Measurements from ENCODE around the gene CGRRF1. TPM values are rescaled to one million over a fixed set of nuclear protein-coding genes. Genes with fewer than 3 reads are reported as not detected.

CGRRF1 gene
- total RNA-seq, 1 donor from 2014 or later = 19.7 TPM

DNA sequence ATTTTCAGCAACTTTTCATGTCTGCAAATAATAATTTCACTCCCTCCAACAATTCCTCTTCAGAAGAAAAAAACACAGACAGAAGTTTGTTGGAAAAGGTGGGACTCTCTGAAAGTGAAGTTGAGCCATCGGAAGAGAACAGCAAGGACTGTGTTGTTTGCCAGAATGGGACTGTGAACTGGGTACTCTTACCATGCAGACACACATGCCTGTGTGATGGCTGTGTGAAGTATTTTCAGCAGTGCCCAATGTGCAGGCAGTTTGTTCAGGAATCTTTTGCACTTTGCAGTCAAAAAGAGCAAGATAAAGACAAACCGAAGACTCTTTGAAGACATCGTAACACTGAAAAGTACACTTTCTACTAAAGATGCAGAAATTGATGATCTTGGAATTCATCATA is 28.3 kb downstream of the CGRRF1 start:
- H3K27me3 ChIP-seq (ENCODE audit: control insufficient read depth, insufficient read depth, low read length) = no peaks in the 10 kb centered on the region
- DNase-seq (ENCODE audit: low read depth) = no peak
- H3K4me3 ChIP-seq (ENCODE audit: low read depth, low read length) = no peak overlapping the region
- TF ChIP-seq, protein P1, sequence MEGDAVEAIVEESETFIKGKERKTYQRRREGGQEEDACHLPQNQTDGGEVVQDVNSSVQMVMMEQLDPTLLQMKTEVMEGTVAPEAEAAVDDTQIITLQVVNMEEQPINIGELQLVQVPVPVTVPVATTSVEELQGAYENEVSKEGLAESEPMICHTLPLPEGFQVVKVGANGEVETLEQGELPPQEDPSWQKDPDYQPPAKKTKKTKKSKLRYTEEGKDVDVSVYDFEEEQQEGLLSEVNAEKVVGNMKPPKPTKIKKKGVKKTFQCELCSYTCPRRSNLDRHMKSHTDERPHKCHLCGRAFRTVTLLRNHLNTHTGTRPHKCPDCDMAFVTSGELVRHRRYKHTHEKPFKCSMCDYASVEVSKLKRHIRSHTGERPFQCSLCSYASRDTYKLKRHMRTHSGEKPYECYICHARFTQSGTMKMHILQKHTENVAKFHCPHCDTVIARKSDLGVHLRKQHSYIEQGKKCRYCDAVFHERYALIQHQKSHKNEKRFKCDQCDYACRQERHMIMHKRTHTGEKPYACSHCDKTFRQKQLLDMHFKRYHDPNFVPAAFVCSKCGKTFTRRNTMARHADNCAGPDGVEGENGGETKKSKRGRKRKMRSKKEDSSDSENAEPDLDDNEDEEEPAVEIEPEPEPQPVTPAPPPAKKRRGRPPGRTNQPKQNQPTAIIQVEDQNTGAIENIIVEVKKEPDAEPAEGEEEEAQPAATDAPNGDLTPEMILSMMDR (IDR thresholded peaks at IDR 0.05; ENCODE audit: insufficient read depth, low read length, severe bottlenecking) = no peak
- H3K36me3 ChIP-seq (ENCODE audit: control insufficient read depth, insufficient read depth, low read length) = peaks cover 2% of the 10 kb centered on the region
- peak; percentile 77 for FAIRE-seq

DNA sequence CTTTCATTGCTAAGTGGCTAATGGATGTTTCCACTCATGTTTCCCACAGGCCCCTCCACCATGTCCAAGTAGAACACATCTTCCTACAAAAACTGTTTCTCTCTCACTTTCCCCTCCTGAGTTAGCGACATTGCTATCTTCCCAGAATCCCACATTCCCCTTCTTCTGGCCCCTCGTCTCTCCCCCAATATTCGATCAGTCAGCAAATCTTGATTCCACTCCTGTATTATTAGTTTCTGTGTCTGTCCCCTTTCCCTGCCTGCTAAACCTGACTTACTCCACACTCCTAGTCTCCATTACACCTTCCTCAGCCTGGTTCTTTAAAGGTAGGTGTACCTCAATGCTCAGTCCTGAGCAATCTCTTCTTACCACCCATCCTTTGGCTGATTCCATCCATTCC is 37.9 kb downstream of the CGRRF1 start:
- TF ChIP-seq, protein P1 (IDR thresholded peaks at IDR 0.05; ENCODE audit: insufficient read depth, low read length, severe bottlenecking) = no peak
- FAIRE-seq (no peak), DNase-seq (ENCODE audit: low read depth) (no peak)
- Histone ChIP-seq H3K27me3 (ENCODE audit: control insufficient read depth, insufficient read depth, low read length) (no peaks in the 10 kb centered on the region), H3K36me3 (ENCODE audit: control insufficient read depth, insufficient read depth, low read length) (no peaks in the 10 kb centered on the region), H3K4me3 (ENCODE audit: low read depth, low read length) (no peak overlapping the region)

DNA sequence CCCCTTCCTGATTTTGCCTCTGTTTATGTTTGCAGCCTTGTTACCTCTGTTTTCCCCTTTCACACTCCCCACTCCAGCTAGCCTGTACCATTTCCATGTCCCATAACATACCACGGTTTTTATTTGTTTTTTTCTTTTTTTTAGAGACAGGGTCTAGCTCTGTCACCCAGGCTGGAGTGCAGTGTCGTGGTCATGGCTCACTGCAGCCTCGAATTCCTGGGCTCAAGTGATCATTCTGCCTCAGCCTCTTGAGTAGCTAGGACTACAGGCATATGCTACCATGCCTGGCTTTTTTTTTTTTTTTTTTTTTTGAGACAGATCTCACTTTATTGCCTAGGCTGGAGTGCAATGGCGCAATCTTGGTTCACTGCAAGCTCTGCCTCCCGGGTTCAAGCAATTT is 38.8 kb downstream of the CGRRF1 start:
- Histone ChIP-seq H3K4me3 (ENCODE audit: low read depth, low read length) (no peak overlapping the region), H3K36me3 (ENCODE audit: control insufficient read depth, insufficient read depth, low read length) (no peaks in the 10 kb centered on the region), H3K27me3 (ENCODE audit: control insufficient read depth, insufficient read depth, low read length) (no peaks in the 10 kb centered on the region)
- TF ChIP-seq, protein P1 (IDR thresholded peaks at IDR 0.05; ENCODE audit: insufficient read depth, low read length, severe bottlenecking) = no peak
- DNase-seq (ENCODE audit: low read depth) = no peak
- no peak for FAIRE-seq

DNA sequence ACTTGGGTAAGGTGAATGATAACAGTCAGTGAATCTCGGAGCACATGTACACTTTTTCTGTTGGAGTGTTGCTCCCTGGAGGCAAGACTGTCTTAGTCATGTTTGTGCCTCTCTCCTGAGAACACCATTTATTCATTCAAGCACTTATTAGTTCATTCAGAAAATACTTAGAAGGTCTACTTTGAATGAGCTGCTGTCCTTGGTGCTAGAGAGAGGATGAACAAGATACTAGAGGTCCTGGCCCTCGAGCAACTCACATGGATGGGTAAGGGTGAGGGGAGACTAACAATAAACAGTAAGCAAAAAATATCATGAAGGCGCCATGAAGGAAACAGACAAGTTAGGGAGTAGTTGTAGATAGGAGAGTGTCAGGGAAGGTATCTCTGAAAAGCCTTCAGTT is 40.2 kb downstream of the CGRRF1 start:
- no peak for DNase-seq (ENCODE audit: low read depth)
- TF ChIP-seq, protein P1 (IDR thresholded peaks at IDR 0.05; ENCODE audit: insufficient read depth, low read length, severe bottlenecking) = no peak
- Histone ChIP-seq H3K4me3 (ENCODE audit: low read depth, low read length) (no peak overlapping the region), H3K27me3 (ENCODE audit: control insufficient read depth, insufficient read depth, low read length) (no peaks in the 10 kb centered on the region), H3K36me3 (ENCODE audit: control insufficient read depth, insufficient read depth, low read length) (no peaks in the 10 kb centered on the region)
- FAIRE-seq = no peak

DNA sequence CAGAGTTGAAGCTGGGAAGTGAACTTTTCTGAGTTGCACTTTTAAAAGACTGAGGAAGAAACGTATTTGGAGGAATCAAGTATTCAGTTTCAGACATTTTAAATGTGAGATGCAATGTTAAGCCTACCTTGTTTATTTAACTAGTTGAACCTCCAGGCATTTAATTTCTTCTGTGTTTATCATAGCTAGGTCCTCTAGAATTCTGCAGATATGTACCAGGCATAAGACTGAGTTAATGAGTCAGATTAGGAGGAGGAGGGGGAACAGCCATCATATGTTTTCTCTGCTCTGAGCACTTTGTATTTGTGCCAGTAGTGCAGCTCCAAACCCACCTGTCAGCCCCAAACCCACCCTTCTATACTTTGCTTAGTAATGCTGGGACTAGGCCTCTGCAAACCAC is 40.8 kb downstream of the CGRRF1 start:
- no peaks in the 10 kb centered on the region for H3K36me3 ChIP-seq (ENCODE audit: control insufficient read depth, insufficient read depth, low read length)
- no peak for DNase-seq (ENCODE audit: low read depth)
- TF ChIP-seq, protein P1 (IDR thresholded peaks at IDR 0.05; ENCODE audit: insufficient read depth, low read length, severe bottlenecking) = no peak
- no peak for FAIRE-seq
- H3K4me3 ChIP-seq (ENCODE audit: low read depth, low read length) = no peak overlapping the region
- H3K27me3 ChIP-seq (ENCODE audit: control insufficient read depth, insufficient read depth, low read length) = no peaks in the 10 kb centered on the region

DNA sequence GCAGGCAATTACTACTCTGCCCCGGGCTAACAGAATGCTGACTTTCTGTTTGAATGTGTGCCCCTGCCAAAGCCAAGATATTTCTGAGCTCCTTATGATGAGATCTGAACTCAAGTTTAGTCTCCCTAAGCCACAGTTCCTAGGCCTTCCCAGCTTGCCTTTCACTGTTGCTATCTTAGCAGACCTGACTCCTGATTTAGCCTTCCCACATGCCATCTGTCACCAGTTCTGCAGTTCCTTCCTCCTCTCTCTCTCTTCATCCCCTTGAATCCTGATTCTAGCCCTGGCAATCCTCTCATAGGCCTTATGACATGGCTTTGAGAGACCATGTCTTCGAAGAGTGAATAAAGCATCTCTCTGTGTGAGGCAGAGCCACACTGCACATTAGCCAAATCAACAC is 44.7 kb downstream of the CGRRF1 start:
- DNase-seq (ENCODE audit: low read depth) = no peak
- Histone ChIP-seq H3K4me3 (ENCODE audit: low read depth, low read length) (no peak overlapping the region), H3K27me3 (ENCODE audit: control insufficient read depth, insufficient read depth, low read length) (peaks cover 1% of the 10 kb centered on the region), H3K36me3 (ENCODE audit: control insufficient read depth, insufficient read depth, low read length) (no peaks in the 10 kb centered on the region)
- no peak for FAIRE-seq
- TF ChIP-seq, protein P1 (IDR thresholded peaks at IDR 0.05; ENCODE audit: insufficient read depth, low read length, severe bottlenecking) = no peak

Data from bronchial epithelial cell (primary cell).